Measurements from ENCODE around the gene DUOXA1.
"Not testable (repeated sequence)": the region's sequence is repeated elsewhere in the genome, so short reads cannot be mapped to it uniquely, and the experiment has no call there.

The DUOXA1 gene

GRCh38 chr15:45112143-45112590 is 17.5 kb downstream of the DUOXA1 start:
- DNase-seq: no peak

DNA sequence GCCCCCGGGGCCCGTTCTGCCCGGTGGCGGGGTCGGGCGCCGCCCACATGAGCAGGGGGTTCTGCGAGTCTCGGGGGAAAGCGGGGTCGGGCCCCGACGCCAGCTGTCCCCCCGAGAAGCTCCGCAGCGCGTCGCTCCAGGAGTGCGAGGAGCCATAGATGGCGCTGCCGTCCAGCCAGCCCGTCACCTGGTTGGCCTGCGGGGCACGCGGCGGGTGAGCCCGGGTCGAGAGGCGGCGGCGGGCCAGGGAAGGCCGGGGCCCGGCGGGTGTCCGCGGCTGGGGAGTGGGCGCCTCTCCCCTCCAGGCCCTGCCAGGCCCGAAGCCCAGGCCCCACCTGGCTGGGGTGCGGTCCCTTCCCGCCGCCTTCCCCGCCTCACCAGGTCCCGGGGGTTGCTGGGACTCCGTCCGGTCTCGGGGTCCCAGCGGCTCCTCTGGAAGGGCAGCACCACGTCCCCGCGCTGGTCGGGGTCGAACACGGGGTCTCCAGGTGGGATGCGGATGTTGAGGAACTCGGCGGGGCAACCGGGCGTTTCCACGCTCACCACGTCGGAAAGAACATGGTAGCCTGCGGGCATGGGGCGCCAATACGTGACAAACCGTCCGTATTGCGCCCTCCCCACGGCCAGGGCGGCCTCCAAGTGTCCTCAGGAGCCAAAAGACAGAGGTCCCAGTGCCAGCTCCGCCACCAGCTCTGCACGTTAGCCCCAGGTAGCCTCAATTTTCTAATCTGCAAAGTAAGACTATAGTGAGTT is 18.1 kb downstream of the DUOXA1 start:
- no peak for DNase-seq

DNA sequence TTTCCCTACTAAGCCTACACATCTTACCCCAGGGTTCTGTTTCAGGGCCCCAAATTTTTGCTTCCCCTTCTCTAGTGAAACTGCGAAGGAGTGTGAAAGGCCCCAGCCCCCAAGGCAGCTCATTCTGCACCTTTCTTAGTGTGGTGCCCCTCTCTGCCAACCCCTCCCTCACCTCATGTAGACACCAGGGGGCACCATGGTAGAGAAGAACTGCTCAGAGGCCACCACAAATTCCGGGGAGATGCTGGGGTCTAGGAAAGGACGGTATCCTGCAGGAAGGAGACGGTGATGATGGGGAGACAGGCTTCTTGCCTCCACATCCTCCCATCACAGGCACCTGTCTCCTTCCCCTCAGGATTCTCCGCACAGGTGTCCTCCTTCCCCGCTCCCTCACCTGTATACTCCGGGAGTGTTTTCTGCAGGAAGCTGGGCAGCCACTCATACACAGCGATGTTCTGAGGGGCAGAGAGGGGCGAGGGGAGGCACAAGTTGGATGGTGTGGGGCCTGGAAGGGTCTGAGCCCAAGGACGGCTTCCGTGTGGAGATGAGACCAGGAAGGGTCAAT is 19.3 kb downstream of the DUOXA1 start:
- DNase-seq: no peak

- no peak for DNase-seq
These were observed 21.6 kb downstream of the DUOXA1 start for GRCh38 chr15:45107941-45108630.

DNA sequence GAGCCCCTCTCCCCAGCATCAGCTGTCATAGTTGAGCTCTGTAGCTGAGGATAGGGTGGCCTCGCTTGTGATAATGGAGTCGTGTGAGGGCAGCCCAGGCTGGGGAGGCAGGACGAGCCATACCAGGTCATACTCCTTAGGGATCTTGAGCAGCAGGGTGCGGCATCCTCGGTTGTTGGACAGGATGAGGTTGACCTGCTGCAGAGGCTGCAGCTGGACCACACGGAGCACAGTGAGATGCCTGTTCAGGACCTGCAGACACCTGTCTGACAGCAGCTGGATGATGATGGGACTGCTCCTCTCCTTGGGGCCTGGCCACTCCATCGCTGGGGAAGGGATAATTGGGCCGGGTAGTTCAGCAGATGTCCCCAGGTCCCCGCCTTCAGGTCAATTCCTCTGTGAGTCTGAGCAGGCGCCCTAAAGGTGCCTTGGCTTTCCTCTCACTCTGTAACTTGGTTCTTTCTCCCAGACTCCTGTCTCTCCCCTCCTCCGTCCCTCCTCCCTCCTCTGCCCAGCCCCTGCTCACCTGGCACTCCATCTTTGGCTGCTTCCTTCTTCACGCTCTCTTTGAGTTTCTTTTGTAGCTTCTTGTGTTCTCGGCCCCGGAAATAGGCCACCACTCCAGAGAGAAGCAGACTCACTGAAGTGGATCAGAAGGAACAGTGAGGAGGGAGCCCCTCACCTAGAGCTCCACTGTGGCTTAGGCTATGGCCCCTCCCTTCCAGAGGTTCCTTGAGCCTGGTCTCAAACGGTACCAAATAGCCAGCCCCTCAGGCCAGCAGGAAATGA is 23.5 kb downstream of the DUOXA1 start:
- no peak for DNase-seq

DNA sequence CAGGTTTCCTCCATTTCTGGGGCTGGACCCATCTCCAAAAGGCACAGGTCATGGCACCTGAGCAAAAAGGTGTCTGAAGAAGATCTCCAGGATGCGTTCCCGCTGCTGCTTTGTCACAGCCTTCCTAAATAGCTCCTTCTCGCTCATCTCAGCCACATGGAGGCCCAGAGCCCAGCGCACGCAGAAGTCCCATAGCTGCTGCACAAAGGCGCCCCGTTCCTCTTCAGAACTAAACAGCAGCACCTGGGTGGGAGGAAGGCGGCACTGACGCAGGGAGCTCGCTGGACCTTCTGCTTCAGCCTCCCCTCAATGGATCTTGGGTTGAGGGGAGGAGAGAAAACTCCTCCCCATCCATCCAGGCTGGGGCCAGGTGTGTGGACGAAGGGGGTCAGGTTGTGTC is 24.1 kb downstream of the DUOXA1 start:
- no peak for DNase-seq

DNA sequence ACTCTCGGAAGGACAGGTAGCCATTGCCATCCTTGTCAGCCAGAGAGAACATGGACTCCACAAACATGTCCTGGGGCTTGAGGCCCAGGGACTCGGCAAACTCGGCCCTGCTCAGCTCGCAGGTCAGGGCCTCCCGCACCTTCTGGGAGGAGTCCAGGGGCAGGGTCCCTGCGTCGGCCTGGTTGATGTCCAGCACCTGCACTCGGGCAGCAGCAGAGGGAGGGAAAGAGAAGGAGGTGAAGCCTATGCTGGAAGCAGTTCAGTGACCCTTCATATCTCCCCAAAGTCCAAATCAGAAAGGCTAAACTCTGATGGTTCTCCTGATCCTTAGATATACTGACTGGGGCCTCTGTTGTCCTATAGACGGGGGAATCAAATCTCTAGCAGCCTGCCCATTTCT is 25.5 kb downstream of the DUOXA1 start:
- DNase-seq: not testable (repeated sequence)

- DNase-seq: no peak
These were observed 27.5 kb downstream of the DUOXA1 start for GRCh38 chr15:45102226-45102625.

DNA sequence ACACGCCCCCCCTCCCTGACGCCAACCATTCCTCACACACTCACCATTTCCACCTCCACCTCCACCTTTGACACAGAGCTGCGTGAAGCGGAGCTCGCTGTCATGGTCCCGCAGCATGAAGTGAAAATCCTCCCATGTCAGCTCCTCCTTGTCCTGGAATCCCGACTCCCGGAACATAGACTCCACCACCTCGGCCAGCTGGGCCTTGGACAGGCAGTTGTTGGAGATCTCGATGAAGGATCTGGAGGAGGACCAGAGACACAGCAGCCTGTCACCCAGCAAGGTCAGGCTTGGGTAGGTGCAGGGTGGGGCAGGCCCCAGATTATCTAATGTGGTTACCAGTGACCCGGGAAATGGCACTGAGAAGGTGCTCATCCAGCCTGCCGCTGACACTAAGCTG is 27.9 kb downstream of the DUOXA1 start:
- no peak for DNase-seq

- no peak for DNase-seq
These were observed 28.6 kb downstream of the DUOXA1 start for GRCh38 chr15:45100884-45101625.

GRCh38 chr15:45099549-45100165 is 30.0 kb downstream of the DUOXA1 start:
- no peak for DNase-seq

GRCh38 chr15:45097466-45097865 is 32.2 kb downstream of the DUOXA1 start:
- no peak for DNase-seq

- no peak for DNase-seq
These were observed 34.0 kb downstream of the DUOXA1 start for GRCh38 chr15:45095661-45096060.

DNA sequence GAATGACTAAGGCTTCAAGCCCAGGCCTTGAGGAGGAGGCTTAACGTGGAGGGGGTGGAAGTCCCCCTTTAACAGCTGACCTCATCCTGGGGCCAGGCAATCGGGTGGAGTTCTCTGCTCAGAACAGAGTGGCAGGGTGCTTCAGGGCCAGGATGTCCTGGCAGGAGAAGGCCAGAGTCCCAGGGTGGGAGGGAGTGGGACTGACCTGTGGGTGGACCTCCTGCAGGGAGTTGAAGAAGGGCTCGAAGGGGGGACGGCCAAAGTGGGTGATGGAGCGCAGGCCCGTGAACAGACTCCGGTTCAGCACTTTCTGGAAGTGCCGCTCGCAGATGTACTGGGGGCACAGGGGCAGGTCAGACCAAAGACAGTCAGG is 35.3 kb downstream of the DUOXA1 start:
- DNase-seq: no peak

DNA sequence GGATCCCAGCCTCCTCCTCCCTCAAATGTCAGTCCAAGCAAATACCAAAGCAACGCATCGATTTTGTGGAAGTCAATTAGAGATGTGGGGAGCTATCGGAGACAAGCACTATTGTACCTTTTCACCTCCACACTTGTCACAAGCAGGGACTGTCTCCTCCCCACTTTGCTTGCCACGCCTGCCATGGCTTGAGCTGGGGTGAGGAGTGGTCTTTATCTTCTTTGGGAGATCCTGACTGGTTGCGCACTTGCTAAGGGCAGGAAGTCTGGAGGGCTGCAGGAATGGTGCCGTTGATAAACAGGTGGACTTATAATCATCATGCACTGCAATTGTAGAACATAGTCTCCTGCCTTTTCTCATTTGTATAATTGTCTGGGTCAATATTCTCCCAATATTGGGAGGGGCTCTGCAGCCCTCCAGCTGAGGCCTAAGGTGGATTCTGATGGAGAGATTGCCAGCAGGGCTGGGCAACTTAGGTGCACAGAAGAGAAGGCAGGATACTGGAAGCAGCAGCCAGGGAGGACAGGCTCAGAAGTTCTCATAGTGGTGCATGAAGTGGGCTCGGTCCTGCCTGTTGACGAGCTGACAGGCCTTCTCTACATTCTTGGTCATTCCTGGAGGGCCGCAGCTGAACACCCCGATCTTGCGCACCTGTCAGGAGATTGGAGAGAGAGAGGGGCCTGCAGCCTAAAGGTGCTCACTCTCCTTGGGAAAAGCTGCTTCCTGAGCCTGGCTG is 35.9 kb downstream of the DUOXA1 start:
- DNase-seq: no peak

DNA sequence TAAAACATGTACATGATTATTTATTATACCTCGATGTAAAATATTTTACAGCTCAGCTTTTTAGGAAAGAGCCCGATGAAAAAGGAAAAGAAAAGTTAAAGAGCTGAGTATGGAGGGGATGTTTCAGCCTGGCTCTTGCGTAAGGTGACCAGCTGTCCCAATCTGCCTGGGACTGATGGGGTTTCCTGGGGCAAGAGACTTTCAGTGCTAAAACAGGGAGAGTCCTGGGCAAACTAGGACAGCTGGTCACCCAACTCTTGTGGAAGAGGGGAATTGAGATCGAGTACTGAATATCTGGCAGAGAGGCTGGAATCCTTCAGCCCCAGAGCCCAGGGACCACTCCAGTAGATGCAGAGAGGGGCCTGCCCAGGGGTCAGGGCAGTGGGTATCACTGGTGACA is 36.7 kb downstream of the DUOXA1 start:
- DNase-seq: no peak

- no peak for DNase-seq
These were observed 38.1 kb downstream of the DUOXA1 start for GRCh38 chr15:45091576-45091975.

DNA sequence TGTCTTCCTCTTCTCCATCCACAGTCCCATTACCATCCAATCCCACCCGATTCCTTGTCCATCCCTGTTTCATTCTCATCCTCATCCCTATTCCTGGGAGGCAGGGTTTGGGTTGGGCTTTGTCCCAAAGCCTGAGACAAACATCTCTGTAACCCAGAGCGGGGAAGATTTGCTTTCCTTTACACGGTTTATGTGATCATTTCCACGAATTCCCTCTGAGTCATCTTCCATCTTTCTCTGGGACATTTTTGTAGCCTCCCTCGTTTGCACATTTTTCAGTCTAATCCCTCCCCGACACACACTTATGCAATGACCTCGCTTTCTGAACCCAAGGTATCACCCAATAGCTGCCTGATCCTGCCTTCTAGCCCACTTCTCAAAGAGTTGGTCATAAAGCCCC is 38.5 kb downstream of the DUOXA1 start:
- DNase-seq: peak; percentile 41

- DNase-seq: no peak
These were observed 39.8 kb downstream of the DUOXA1 start for GRCh38 chr15:45089712-45090373.

DNA sequence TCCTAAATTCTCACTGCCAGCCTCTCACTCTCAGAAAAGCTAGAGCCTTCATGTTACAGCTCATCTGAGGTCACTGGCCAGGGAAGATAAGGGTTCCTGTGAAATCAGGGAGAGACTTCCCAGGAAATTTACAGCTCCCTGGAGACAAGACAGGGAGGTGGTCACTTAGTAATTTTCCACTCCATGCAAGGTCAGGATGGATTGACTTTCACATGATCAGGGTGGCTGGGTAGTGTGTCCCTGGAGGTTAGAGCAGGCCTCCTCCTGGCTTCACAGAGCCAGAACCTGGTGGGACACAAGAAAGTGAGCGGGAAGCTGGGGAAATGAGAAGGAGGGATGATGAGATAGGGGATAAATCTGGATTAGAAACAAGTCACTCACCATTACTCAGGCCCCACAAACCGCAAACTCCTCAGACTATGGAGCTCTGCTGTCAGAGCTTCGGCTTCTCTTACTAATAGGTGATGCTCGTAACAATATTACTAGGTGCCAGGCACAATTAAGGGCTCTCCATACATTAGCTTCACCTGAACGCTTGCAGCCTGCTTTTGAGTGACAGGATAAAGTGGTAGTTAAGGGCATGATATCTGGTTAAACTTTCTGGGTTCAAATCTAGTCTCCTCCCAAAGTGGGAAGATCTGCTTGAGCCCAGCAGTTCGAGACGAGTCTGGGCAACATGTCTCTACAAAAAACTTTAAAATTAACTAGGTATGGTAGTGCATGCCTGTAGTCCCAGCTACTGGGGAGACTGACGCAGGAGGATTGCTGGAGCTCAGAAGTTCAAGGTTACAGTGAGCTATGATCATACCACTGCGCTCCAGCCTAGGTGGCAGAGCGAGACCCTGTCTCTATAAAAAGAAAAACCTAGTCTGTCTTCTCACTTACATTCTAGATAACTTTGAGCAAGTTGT is 40.6 kb downstream of the DUOXA1 start:
- no peak for DNase-seq
